Epithelial cell of proximal tubule (primary cell): Measurements from ENCODE around the gene VIT. TPM values are rescaled to one million over a fixed set of nuclear protein-coding genes. Genes with fewer than 3 reads are reported as not detected.

Experiments
- DNase-seq: peaks from one replicate; pipeline ENCODE4 v3.0.0-alpha.2; 2011; ENCODE audit warnings: low read depth
- H3K4me3 ChIP-seq: 2 replicates; pipeline ENCODE4 v1.5.1; 2011; ENCODE audit warnings: low read depth, mild to moderate bottlenecking, low read length
- CTCF ChIP-seq: conservative IDR thresholded peaks from 2 replicates; pipeline ENCODE4 v1.5.1; 2012; ENCODE audit warnings: low read depth, mild to moderate bottlenecking, low read length
- total RNA-seq: library from RNA; depleted of rRNA; stranded (reverse); fragments of >200 nt; gene quantifications from 2 replicates; pipeline ENCODE4 v1.2.3, GENCODE V29; 2015

Gene VIT
- total RNA-seq, 1 donor from 2014 or later: not detected

GRCh38 chr2:36849265-36849664 is 152.8 kb downstream of the VIT start:
- no peak for TF ChIP-seq CTCF
- no peak for DNase-seq
- no peak overlapping the region for H3K4me3 ChIP-seq

GRCh38 chr2:36854241-36854640 is 157.7 kb downstream of the VIT start:
- no peak for TF ChIP-seq CTCF
- DNase-seq: no peak
- H3K4me3 ChIP-seq: no peak overlapping the region

DNA sequence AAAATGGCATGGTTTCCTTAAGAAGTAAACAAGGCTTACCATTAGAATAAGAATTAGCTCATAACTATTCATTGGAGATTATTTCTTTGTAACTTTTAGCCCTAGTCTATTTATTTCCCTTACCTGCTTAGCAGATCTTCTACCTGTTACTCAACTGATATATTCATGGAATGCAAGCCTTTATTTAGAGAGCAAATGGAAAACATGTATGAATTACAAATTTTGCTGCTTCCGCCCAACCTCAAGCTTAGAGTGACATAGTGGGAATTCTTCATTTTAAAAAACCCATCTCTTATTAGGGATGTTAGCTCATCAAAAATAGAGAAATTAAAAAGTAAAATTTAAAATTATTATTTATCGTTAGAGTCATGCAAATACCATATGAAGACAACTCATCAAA is 158.9 kb downstream of the VIT start:
- no peak overlapping the region for H3K4me3 ChIP-seq
- no peak for TF ChIP-seq CTCF
- DNase-seq: no peak

- DNase-seq: no peak
- H3K4me3 ChIP-seq: no peak overlapping the region
- no peak for TF ChIP-seq CTCF
Observed at GRCh38 chr2:36857713-36858112, 161.2 kb downstream of the VIT start.

GRCh38 chr2:36858551-36859365 is 162.3 kb downstream of the VIT start:
- DNase-seq: no peak
- H3K4me3 ChIP-seq: no peak overlapping the region
- no peak for TF ChIP-seq CTCF

DNA sequence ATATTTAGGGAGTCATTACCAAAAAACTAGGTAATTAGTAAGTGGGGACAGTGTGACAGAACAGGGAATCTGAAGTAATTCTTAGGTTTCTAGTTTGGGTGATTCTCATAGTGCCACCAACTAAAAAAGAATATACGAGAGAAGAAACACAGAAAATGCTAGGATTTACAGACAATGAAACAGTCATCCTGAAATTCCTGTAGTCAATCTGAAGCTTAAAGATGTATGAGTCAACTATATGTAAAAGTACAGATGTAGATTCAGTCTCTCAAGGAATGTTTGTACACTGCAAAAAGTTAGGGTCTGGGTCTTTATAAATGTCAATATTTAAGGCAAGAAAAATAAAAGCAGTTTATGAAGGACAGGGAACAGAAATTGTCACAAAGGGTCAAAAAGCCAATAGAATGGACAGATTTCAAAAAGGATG is 162.9 kb downstream of the VIT start:
- DNase-seq: no peak
- H3K4me3 ChIP-seq: no peak overlapping the region
- no peak for TF ChIP-seq CTCF

- H3K4me3 ChIP-seq: no peak overlapping the region
- TF ChIP-seq CTCF: no peak
- no peak for DNase-seq
Observed at GRCh38 chr2:36861896-36862295, 165.4 kb downstream of the VIT start.
